GM12891 (cell line): ENCODE measurements around the gene JPH4.

Experiments used
- POLR2A ChIP-seq: IDR thresholded peaks from 2 replicates; pipeline ENCODE4 v1.6.1; 2011; ENCODE audit warnings: low read depth, low read length, control low read depth
- POLR2AphosphoS5 ChIP-seq: IDR thresholded peaks from 2 replicates; pipeline ENCODE4 v1.6.1; 2011; ENCODE audit warnings: low read depth, low read length, control low read depth
- SPI1 ChIP-seq: IDR thresholded peaks from 2 replicates; pipeline ENCODE4 v1.6.1; 2011; ENCODE audit warnings: low read depth, low read length, control low read depth
- TAF1 ChIP-seq: IDR thresholded peaks from 2 replicates; pipeline ENCODE4 v1.6.1; 2011; ENCODE audit warnings: low read depth, low read length, control low read depth

- TF ChIP-seq SPI1 (no peak), POLR2A (no peak), TAF1 (no peak), POLR2AphosphoS5 (no peak)
These were observed 59.9 kb downstream of the JPH4 start for GRCh38 chr14:23518709-23519108.
